Upper lobe of right lung (tissue), 1 donor: ENCODE measurements around the gene PDE6B. TPM values are rescaled to one million over a fixed set of nuclear protein-coding genes. Genes with fewer than 3 reads are reported as not detected.
A peak's percentile ranks its signal among the peaks of the same experiment; 100 is the strongest.
"Not testable (repeated sequence)": the region's sequence is repeated elsewhere in the genome, so short reads cannot be mapped to it uniquely, and the experiment has no call there.

Experiments
- ATAC-seq: fragments of 200-7000 bp; cut with Tn5 transposase; one replicate; pipeline ENCODE4 v1.9.1; 2020; ENCODE audit warnings: mild to moderate bottlenecking, moderate library complexity
- DNase-seq: peaks from one replicate; pipeline ENCODE4 v3.0.0-alpha.2; 2020
- H3K27ac ChIP-seq: fragments of 200-600 bp; one replicate; pipeline ENCODE4 v1.8.0; 2022
- H3K27me3 ChIP-seq: fragments of 200-600 bp; one replicate; pipeline ENCODE4 v1.8.0; 2022; ENCODE audit warnings: mild to moderate bottlenecking
- H3K36me3 ChIP-seq: fragments of 200-600 bp; one replicate; pipeline ENCODE4 v1.8.0; 2022
- H3K4me1 ChIP-seq: fragments of 200-600 bp; one replicate; pipeline ENCODE4 v1.8.0; 2022
- H3K4me3 ChIP-seq: fragments of 200-600 bp; one replicate; pipeline ENCODE4 v1.8.0; 2022; ENCODE audit warnings: mild to moderate bottlenecking
- H3K9me3 ChIP-seq: fragments of 200-600 bp; one replicate; pipeline ENCODE4 v1.8.0; 2022
- CTCF ChIP-seq: fragments of 200-600 bp; IDR thresholded peaks from one replicate; pipeline ENCODE4 v1.8.0; 2022; ENCODE audit warnings: antibody characterized with exemption
- intact Hi-C: fragments of 100-400 bp; cut with DNase I; formaldehyde crosslinking; loops from one replicate; pipeline ENCODE4 v1.11.0; 2022
- total RNA-seq: library from RNA; stranded (reverse); fragmentation: NEBNext Ultra II Directional; extraction: Animal tissue kit (Norgen Biotek cat#: 25700); gene quantifications from one replicate; pipeline ENCODE4 v1.2.1, GENCODE V29; 2021
- donor health status: DM: no; HTN: yes; CAD: no; lungs with severe emphysema.

Gene PDE6B
- total RNA-seq, 1 donor from 2014 or later: 9.1 TPM

- no peak for TF ChIP-seq CTCF
- Histone ChIP-seq H3K27me3 (no peaks in the 10 kb centered on the region), H3K4me3 (no peak overlapping the region), H3K4me1 (peaks cover 16% of the 10 kb centered on the region), H3K9me3 (no peaks in the 10 kb centered on the region), H3K36me3 (no peaks in the 10 kb centered on the region), H3K27ac (no peak overlapping the region)
- ATAC-seq: no peak
- intact Hi-C loops: no loop called here
- DNase-seq: no peak
These were observed 77.3 kb downstream of the PDE6B start for GRCh38 chr4:702618-703048.

- intact Hi-C loops: no loop called here
- H3K27me3 ChIP-seq: no peaks in the 10 kb centered on the region
- no peak overlapping the region for H3K27ac ChIP-seq
- no peak overlapping the region for H3K4me3 ChIP-seq
- no peaks in the 10 kb centered on the region for H3K36me3 ChIP-seq
- DNase-seq (no peak), ATAC-seq (no peak)
- H3K4me1 ChIP-seq: peaks cover 24% of the 10 kb centered on the region
- H3K9me3 ChIP-seq: no peaks in the 10 kb centered on the region
- TF ChIP-seq CTCF: no peak
These were observed 78.2 kb downstream of the PDE6B start for GRCh38 chr4:703336-704197.

- H3K36me3 ChIP-seq: no peaks in the 10 kb centered on the region
- DNase-seq (no peak), ATAC-seq (no peak)
- peaks cover 23% of the 10 kb centered on the region for H3K4me1 ChIP-seq
- intact Hi-C loops: no loop called here
- no peak overlapping the region for H3K27ac ChIP-seq
- no peaks in the 10 kb centered on the region for H3K27me3 ChIP-seq
- no peaks in the 10 kb centered on the region for H3K9me3 ChIP-seq
- no peak for TF ChIP-seq CTCF
- no peak overlapping the region for H3K4me3 ChIP-seq
These were observed 79.0 kb downstream of the PDE6B start for GRCh38 chr4:704198-704891.

- Histone ChIP-seq H3K4me1 (peaks cover 18% of the 10 kb centered on the region), H3K36me3 (no peaks in the 10 kb centered on the region), H3K4me3 (peak overlapping the region; percentile 87), H3K27ac (peak overlapping the region; percentile 65), H3K27me3 (no peaks in the 10 kb centered on the region), H3K9me3 (no peaks in the 10 kb centered on the region)
- ATAC-seq: no peak
- TF ChIP-seq CTCF: no peak
- intact Hi-C loops: no loop called here
- DNase-seq: no peak
These were observed 79.6 kb downstream of the PDE6B start for GRCh38 chr4:704971-705277.

- Histone ChIP-seq H3K9me3 (no peaks in the 10 kb centered on the region), H3K27me3 (no peaks in the 10 kb centered on the region), H3K36me3 (no peaks in the 10 kb centered on the region), H3K4me1 (peaks cover 17% of the 10 kb centered on the region), H3K4me3 (peak within 1 kb of the TSS; percentile 87), H3K27ac (peak within 1 kb of the TSS; percentile 93)
- peak; percentile 97 for ATAC-seq
- intact Hi-C loops: no loop called here
- peak; percentile 99 for DNase-seq
- TF ChIP-seq CTCF: no peak
These were observed 80.1 kb downstream of the PDE6B start, which contains the start of gene PCGF3 for GRCh38 chr4:705278-706082. Gene PCGF3 (plus strand): TSS chr4:705832. CDS start chr4:733681, 27,849 bp downstream.

GRCh38 chr4:706083-706633 lies 80.8 kb downstream of the PDE6B start:
- H3K4me3 ChIP-seq: peak overlapping the region; percentile 87
- H3K27me3 ChIP-seq, ATAC-seq, H3K9me3 ChIP-seq, DNase-seq, intact Hi-C loops, H3K36me3 ChIP-seq: not testable (repeated sequence)
- H3K27ac ChIP-seq: peak overlapping the region; percentile 93
- peaks cover 17% of the 10 kb centered on the region for H3K4me1 ChIP-seq
